Motor neuron (in vitro differentiated cells): ENCODE measurements around the gene CEP72. TPM values are rescaled to one million over a fixed set of nuclear protein-coding genes. Genes with fewer than 3 reads are reported as not detected.
"Not testable (repeated sequence)": the region's sequence is repeated elsewhere in the genome, so short reads cannot be mapped to it uniquely, and the experiment has no call there.

Experiments used
- ATAC-seq, 8 experiments: fragments of 200-7000 bp; cut with Tn5 transposase; replicated peaks in 6 of 8; 2 replicates each; pipeline ENCODE4 v1.8.0; 2021; ENCODE audit warnings: mild to moderate bottlenecking in 8 of 8, moderate library complexity in 8 of 8
- H3K27ac ChIP-seq, 2 donors: fragments of 250-450 bp; sonication (Bioruptor Pico); 2 replicates each; pipeline ENCODE4 v1.9.0; 2021; ENCODE audit warnings: antibody characterized with exemption in 2 of 2, mild to moderate bottlenecking in 2 of 2, moderate library complexity in 1 of 2
- H3K4me1 ChIP-seq, 2 donors: fragments of 250-450 bp; sonication (Bioruptor Pico); replicated peaks in 1 of 2; 2 replicates each; pipeline ENCODE4 v1.6.1; 2021; ENCODE audit warnings: antibody characterized with exemption in 2 of 2, mild to moderate bottlenecking in 2 of 2, moderate library complexity in 1 of 2
- H3K4me3 ChIP-seq, 5 donors: fragments of 250-450 bp; sonication (Bioruptor Pico); 2 replicates each; pipeline ENCODE4 v1.9.0; 2021; ENCODE audit warnings: antibody characterized with exemption in 5 of 5, mild to moderate bottlenecking in 5 of 5, moderate library complexity in 4 of 5
- WGBS, 10 experiments: fragments of 450-650 bp; shearing (Covaris generic); methylation state at CpG; one replicate each; pipeline ENCODE4 v1.0.0; 2022; 5-methylcytosine and 5-hydroxymethylcytosine counted together
- in situ Hi-C, 9 experiments: fragments of 400-800 bp; cut with MboI; loops; one replicate each; pipeline ENCODE4 v1.15.0; 2021; ENCODE audit warnings: low sequenced_read_pairs in 9 of 9, low pct_unique_long_range_greater_than_20kb in 2 of 9; ENCODE audit not compliant: unreplicated experiment in 9 of 9
- total RNA-seq, 8 experiments: library from RNA; unstranded; fragments of 300-600 nt; gene quantifications; 2 replicates each; pipeline versions ENCODE4 v1.2.3 to v1.2.4, GENCODE V29; 2022

The CEP72 gene
- total RNA-seq, 8 experiments from 2014 or later = 0.71 to 18.0 (median 2.1) TPM

DNA sequence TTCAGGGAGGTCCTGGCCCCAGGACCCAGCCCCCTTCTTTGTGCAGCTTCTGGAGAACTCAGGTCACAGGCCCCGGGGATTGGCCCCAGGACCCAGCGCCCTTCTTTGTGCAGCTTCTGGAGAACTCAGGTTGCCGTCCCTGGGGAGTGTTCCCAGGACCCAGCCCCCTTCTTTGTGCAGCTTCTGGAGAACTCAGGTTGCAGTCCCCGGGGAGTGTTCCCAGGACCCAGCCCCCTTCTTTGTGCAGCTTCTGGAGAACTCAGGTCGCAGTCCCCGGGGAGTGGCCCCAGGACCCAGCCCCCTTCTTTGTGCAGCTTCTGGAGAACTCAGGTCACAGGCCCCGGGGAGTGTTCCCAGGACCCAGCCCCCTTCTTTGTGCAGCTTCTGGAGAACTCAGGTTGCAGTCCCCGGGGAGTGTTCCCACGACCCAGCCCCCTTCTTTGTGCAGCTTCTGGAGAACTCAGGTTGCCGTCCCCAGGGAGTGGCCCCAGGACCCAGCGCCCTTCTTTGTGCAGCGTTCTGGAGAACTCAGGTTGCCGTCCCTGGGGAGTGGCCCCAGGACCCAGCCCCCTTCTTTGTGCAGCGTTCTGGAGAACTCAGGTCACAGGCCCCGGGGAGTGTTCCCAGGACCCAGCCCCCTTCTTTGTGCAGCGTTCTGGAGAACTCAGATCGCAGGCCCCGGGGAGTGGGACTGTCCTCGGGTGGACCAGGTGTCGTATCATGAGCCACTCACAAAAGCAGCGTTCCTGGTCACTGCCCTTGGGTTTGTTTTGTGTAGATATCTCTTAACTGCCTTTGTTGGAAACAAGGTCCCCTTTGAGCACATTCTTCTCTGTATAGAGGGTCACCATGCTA is 16.4 kb downstream of the CEP72 start:
- in situ Hi-C loops, H3K4me1 ChIP-seq, ATAC-seq, H3K4me3 ChIP-seq, H3K27ac ChIP-seq: not testable (repeated sequence)
- 75 to 100% (median 94%) methylated on average over 1 to 10 of the region's 21 CpGs; no CpG with 5 or more reads in 4 of the 10 experiments for WGBS, 10 experiments

DNA sequence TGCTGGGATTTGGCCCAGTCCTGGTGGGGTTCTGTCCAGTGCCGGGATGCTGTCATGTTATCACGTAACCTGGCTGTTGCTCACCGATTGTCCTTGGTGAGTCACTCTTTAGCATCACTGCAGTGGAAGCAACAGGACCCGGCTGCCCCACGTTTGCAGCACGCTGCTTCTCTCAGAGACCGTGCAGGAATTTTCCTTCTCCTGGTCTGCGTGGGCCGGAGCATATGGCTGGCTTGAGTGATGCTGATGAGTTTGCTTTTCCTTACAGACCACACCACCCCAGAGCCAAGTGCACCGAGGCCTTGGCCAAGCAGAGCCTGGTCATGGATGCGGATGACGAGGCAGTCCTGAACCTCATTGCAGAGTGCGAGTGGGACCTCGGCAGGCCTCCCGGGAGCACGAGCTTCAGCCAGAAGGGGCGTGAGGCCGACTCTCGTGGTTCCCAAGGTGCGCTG is 21.4 kb downstream of the CEP72 start:
- H3K4me3 ChIP-seq = no peak overlapping the region
- H3K4me1 ChIP-seq = no peaks in the 10 kb centered on the region
- peak in 5 of 8 experiments; percentile 36 to 87 (median 76) for ATAC-seq
- WGBS, 10 experiments = 61 to 93% (median 80%) methylated on average over 2 to 8 of the region's 20 CpGs; no CpG with 5 or more reads in 5 of the 10 experiments
- no peak overlapping the region for H3K27ac ChIP-seq
- in situ Hi-C loops = no loop called here

DNA sequence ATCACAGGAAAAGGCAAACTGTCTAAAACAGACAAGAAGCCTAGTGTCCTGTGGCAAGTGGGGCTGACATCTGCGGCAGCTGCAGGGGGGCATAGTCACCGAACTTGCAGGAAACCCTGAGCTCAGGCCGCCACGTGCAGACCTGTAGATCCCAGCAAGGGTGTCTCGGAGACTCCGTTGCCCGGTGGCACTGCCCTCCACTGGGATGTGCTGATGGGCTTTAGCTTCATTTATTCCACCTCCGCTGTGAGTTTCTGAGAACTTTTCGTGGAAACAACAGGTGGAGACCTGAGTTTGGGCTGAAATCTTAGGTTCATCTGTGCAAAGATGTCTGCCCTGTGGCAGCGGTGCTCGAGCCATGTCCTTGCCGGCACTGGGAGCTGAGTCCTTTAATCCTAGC is 22.1 kb downstream of the CEP72 start:
- in situ Hi-C loops = no loop called here
- H3K27ac ChIP-seq = no peak overlapping the region
- H3K4me3 ChIP-seq = no peak overlapping the region
- WGBS, 10 experiments = 80 to 100% (median 95%) methylated on average over 1 to 10 of the region's 12 CpGs; no CpG with 5 or more reads in 3 of the 10 experiments
- H3K4me1 ChIP-seq = no peaks in the 10 kb centered on the region
- no peak for ATAC-seq

- no peak overlapping the region for H3K4me3 ChIP-seq
- H3K4me1 ChIP-seq = no peaks in the 10 kb centered on the region
- in situ Hi-C loops = no loop called here
- ATAC-seq = no peak
- 90 to 100% (median 100%) methylated on average over 1 to 10 of the region's 18 CpGs; no CpG with 5 or more reads in 2 of the 10 experiments for WGBS, 10 experiments
- no peak overlapping the region for H3K27ac ChIP-seq
These were observed 23.3 kb downstream of the CEP72 start for GRCh38 chr5:635306-636055.

DNA sequence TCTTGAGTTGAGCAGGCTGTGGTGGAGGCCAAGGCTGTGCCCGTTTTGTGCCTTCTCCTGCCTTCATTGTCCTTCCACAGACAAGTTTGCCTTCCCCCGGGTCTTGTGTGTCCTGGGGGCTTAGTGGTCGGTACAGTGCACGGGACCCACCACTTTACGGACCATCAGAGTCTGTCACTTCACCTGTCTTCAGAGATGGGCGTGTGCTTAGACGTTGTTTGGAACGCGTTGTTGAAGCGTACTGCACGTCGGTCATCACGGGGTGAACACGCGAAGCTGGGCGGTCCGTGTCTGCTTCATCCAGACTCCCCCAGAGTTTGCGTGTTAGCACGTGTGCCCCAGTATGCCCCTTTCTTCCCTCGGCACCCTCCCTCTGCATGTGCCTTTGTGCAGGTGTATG is 24.8 kb downstream of the CEP72 start:
- Histone ChIP-seq H3K27ac (no peak overlapping the region), H3K4me3 (no peak overlapping the region), H3K4me1 (no peaks in the 10 kb centered on the region)
- WGBS, 10 experiments = 85 to 100% (median 100%) methylated on average over 1 to 14 of the region's 20 CpGs; no CpG with 5 or more reads in 5 of the 10 experiments
- in situ Hi-C loops = no loop called here
- no peak for ATAC-seq

DNA sequence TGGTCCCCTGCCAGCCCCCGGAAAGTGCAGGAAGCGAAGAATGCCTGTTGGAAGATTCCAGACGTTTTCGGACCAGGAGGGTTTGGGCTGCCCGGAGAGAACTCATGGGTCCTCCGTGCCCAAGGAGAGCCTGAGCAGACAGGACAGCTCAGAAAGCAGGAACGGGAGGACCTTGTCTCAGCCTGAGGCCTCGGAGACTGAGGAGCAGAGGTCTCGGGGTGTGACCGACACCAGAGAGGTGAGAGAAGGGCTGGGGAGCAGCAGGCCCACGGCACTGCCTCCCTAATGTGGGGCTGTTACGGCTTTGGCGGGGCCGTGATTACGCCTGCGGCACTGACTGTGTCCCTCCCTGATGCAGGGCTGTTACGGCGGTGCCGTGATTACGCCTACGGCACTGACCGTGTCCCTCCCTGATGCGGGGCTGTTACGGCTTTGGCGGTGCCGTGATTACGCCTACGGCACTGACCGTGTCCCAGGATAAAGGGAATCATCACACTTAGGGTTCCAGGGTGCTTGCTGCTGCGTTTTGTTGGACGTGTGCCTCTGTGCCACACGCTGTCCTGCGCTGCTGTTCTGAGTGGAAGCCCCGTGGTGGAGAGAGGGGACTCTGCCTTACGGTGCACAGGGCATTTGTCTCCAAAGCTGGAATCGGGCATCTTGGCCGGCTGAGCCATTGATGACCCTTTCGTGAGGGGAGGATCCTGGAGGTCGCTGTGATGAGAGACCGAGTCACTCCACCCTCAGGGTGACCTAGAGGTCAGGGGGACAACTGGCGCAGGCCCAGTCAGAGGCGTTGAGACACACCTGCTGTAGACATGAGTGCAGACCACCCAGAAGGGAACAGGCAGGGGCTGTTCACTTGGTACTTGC is 25.7 kb downstream of the CEP72 start:
- no peak for ATAC-seq
- Histone ChIP-seq H3K4me1 (no peaks in the 10 kb centered on the region), H3K27ac (no peak overlapping the region), H3K4me3 (no peak overlapping the region)
- in situ Hi-C loops = no loop called here
- 58 to 100% (median 94%) methylated on average over 1 to 31 of the region's 42 CpGs; no CpG with 5 or more reads in 3 of the 10 experiments for WGBS, 10 experiments

DNA sequence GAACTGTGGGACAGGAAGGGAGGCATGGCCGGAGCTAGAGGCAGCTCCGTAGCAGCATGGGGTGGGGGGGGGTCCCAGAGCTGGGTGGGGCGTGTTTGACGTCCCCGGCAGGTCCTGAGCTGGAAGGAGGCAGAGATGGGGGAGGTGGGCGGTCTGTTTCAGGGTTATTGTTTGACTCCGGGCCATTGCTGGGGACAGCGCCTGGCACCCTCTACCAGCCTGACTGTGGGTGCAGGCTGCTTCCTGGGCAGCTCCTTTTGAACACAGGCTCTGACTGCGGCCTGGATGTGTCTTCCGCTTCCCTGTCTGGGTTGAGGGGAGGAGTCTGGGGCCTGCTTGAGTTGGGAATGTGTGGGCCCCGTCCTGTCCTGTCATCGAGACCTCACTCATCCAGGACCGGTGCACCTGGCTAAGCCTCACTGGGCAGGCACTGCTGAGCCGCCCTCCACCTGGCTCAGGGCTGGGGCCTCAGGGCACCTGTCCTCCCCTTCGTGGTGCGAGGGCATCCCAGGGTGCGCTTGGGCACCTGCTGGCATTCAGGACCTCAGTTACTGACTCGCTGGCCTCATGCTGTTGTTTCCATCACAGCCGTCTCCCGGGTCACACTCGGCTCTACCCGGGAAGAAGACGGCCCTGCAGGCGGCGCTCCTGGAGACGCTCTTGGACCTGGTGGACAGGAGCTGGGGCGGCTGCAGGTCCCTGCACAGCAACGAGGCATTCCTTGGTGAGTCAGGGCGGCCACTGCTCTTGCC is 26.5 kb downstream of the CEP72 start:
- ATAC-seq = no peak
- no peak overlapping the region for H3K27ac ChIP-seq
- H3K4me3 ChIP-seq = no peak overlapping the region
- in situ Hi-C loops = no loop called here
- WGBS, 10 experiments = 90 to 100% (median 95%) methylated on average over 1 to 8 of the region's 29 CpGs; no CpG with 5 or more reads in 7 of the 10 experiments
- H3K4me1 ChIP-seq = no peaks in the 10 kb centered on the region

GRCh38 chr5:639253-639530 is 27.1 kb downstream of the CEP72 start:
- H3K4me3 ChIP-seq = no peak overlapping the region
- ATAC-seq = no peak
- in situ Hi-C loops = no loop called here
- no peak overlapping the region for H3K27ac ChIP-seq
- H3K4me1 ChIP-seq = no peaks in the 10 kb centered on the region
- WGBS, 10 experiments = 80 to 100% methylated on average over 1 of the region's 9 CpGs; no CpG with 5 or more reads in 8 of the 10 experiments

DNA sequence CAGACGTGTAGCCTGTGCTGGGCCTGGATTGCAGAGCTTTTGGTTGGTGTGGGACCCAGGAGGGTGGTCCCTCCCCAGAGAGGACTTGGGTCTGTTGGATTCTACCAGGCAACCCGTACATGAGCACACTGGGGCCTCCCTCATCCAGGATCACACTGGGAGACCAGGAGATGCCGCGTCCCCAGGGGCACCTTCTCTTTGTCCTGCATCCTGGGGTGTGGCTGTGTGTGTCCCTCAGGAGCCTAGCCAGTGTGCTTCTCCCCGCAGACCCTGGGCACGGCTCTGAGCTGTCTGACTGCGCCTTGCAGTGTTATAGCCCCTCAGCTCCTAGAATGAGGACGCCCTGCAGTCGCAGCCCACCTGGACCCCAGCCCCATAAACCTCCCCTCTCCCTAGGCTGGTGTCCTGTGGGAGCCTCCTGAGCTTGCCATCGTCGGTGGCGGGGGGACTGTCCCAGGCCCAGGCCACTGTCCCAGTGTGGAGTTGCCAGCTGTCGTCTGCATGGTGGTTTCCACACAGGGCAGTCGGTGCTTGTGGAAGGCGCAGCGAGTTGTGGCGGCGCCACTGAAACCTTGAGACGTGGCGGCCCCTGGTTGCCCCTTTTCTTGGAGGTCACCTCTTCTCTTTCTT is 27.6 kb downstream of the CEP72 start:
- in situ Hi-C loops = no loop called here
- no peak overlapping the region for H3K4me3 ChIP-seq
- no peak overlapping the region for H3K27ac ChIP-seq
- H3K4me1 ChIP-seq = no peaks in the 10 kb centered on the region
- WGBS, 10 experiments = 94 to 100% (median 97%) methylated on average over 2 to 9 of the region's 20 CpGs; no CpG with 5 or more reads in 6 of the 10 experiments
- no peak for ATAC-seq

GRCh38 chr5:640461-641330 is 28.6 kb downstream of the CEP72 start:
- in situ Hi-C loops = no loop called here
- ATAC-seq = no peak
- Histone ChIP-seq H3K27ac (no peak overlapping the region), H3K4me1 (no peaks in the 10 kb centered on the region), H3K4me3 (no peak overlapping the region)
- whole genome bisulfite sequencing, 10 experiments = 80 to 100% (median 95%) methylated on average over 1 to 13 of the region's 35 CpGs; no CpG with 5 or more reads in 4 of the 10 experiments

- Histone ChIP-seq H3K27ac (no peak overlapping the region), H3K4me3 (no peak overlapping the region), H3K4me1 (no peaks in the 10 kb centered on the region)
- in situ Hi-C loops = no loop called here
- no peak for ATAC-seq
- WGBS, 10 experiments = 80% methylated on average over 1 of the region's 14 CpGs; no CpG with 5 or more reads in 9 of the 10 experiments
These were observed 29.2 kb downstream of the CEP72 start for GRCh38 chr5:641331-641765.
